ENCODE results near the gene SCAMP2. TPM values are rescaled to one million over a fixed set of nuclear protein-coding genes. Genes with fewer than 3 reads are reported as not detected.

SCAMP2 gene
- total RNA-seq, 1 donor from 2014 or later: 93.4 TPM

DNA sequence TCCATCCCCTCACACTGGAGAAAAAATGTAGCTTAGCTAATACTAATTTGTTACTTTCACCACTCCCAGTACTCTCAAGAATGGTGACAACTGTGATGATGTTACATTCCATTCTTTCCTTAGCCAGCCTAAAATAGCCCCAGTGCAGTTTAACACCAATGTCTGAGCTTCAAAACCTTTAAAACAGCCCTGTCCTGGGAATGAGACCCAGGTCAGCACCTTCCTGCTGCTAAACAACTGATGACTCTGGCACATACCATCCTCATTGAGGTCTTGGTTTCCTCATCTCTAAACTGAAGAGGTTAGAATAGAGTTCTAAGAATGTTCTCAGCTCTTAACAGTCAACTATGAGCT is 3.8 kb downstream of the SCAMP2 start:
- H3K4me3 ChIP-seq (ENCODE audit: low read depth, low read length): no peak overlapping the region
- no peak for DNase-seq (ENCODE audit: low read depth)
- H3K27me3 ChIP-seq (ENCODE audit: control insufficient read depth, insufficient read depth, low read length): no peaks in the 10 kb centered on the region
- no peaks in the 10 kb centered on the region for H3K36me3 ChIP-seq (ENCODE audit: control insufficient read depth, insufficient read depth, low read length)
- TF ChIP-seq, protein P1, sequence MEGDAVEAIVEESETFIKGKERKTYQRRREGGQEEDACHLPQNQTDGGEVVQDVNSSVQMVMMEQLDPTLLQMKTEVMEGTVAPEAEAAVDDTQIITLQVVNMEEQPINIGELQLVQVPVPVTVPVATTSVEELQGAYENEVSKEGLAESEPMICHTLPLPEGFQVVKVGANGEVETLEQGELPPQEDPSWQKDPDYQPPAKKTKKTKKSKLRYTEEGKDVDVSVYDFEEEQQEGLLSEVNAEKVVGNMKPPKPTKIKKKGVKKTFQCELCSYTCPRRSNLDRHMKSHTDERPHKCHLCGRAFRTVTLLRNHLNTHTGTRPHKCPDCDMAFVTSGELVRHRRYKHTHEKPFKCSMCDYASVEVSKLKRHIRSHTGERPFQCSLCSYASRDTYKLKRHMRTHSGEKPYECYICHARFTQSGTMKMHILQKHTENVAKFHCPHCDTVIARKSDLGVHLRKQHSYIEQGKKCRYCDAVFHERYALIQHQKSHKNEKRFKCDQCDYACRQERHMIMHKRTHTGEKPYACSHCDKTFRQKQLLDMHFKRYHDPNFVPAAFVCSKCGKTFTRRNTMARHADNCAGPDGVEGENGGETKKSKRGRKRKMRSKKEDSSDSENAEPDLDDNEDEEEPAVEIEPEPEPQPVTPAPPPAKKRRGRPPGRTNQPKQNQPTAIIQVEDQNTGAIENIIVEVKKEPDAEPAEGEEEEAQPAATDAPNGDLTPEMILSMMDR (IDR thresholded peaks at IDR 0.05; ENCODE audit: insufficient read depth, low read length, poor library complexity, severe bottlenecking): no peak

- no peak for DNase-seq (ENCODE audit: low read depth)
Observed at GRCh38 chr15:74868059-74868458, 5.1 kb downstream of the SCAMP2 start.

GRCh38 chr15:74867466-74868038 is 5.6 kb downstream of the SCAMP2 start:
- Histone ChIP-seq H3K36me3 (ENCODE audit: control insufficient read depth, insufficient read depth, low read length) (no peaks in the 10 kb centered on the region), H3K4me3 (ENCODE audit: low read depth, low read length) (no peak overlapping the region), H3K27me3 (ENCODE audit: control insufficient read depth, insufficient read depth, low read length) (no peaks in the 10 kb centered on the region)
- DNase-seq (ENCODE audit: low read depth): no peak
- TF ChIP-seq, protein P1 (IDR thresholded peaks at IDR 0.05; ENCODE audit: insufficient read depth, low read length, poor library complexity, severe bottlenecking): no peak

More at GRCh38 chr15:74868059-74868458, 5.1 kb downstream of the SCAMP2 start:
- Histone ChIP-seq H3K36me3 (ENCODE audit: control insufficient read depth, insufficient read depth, low read length) (no peaks in the 10 kb centered on the region), H3K4me3 (ENCODE audit: low read depth, low read length) (no peak overlapping the region), H3K27me3 (ENCODE audit: control insufficient read depth, insufficient read depth, low read length) (no peaks in the 10 kb centered on the region)
- TF ChIP-seq, protein P1 (IDR thresholded peaks at IDR 0.05; ENCODE audit: insufficient read depth, low read length, poor library complexity, severe bottlenecking): no peak

DNA sequence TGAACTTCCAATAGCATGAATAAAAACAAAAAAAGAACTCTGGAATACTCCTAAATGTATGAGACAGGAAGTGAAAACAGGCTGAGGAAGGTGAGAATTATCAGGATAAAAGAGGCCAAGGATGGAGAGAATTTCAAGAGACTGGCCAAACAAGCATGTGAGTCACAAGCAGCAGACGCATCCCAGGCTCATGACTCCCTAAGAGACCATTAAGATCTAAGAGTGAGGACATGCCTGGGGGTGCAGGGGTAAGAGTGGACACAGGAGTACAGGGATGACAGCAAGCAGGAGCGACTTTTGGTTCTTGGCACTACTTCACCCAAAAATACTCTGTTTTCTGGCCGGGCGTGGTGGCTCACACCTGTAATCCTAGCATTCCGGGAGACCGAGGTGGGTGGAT is 7.1 kb downstream of the SCAMP2 start:
- DNase-seq (ENCODE audit: low read depth): peak; percentile 59
- TF ChIP-seq, protein P1 (IDR thresholded peaks at IDR 0.05; ENCODE audit: insufficient read depth, low read length, poor library complexity, severe bottlenecking): no peak
- Histone ChIP-seq H3K4me3 (ENCODE audit: low read depth, low read length) (no peak overlapping the region), H3K36me3 (ENCODE audit: control insufficient read depth, insufficient read depth, low read length) (no peaks in the 10 kb centered on the region), H3K27me3 (ENCODE audit: control insufficient read depth, insufficient read depth, low read length) (no peaks in the 10 kb centered on the region)

- no peak for DNase-seq (ENCODE audit: low read depth)
- no peaks in the 10 kb centered on the region for H3K36me3 ChIP-seq (ENCODE audit: control insufficient read depth, insufficient read depth, low read length)
- TF ChIP-seq, protein P1 (IDR thresholded peaks at IDR 0.05; ENCODE audit: insufficient read depth, low read length, poor library complexity, severe bottlenecking): no peak
- no peak overlapping the region for H3K4me3 ChIP-seq (ENCODE audit: low read depth, low read length)
- H3K27me3 ChIP-seq (ENCODE audit: control insufficient read depth, insufficient read depth, low read length): no peaks in the 10 kb centered on the region
Observed at GRCh38 chr15:74865316-74865715, 7.8 kb downstream of the SCAMP2 start.

- Histone ChIP-seq H3K36me3 (ENCODE audit: control insufficient read depth, insufficient read depth, low read length) (no peaks in the 10 kb centered on the region), H3K27me3 (ENCODE audit: control insufficient read depth, insufficient read depth, low read length) (no peaks in the 10 kb centered on the region), H3K4me3 (ENCODE audit: low read depth, low read length) (no peak overlapping the region)
- TF ChIP-seq, protein P1 (IDR thresholded peaks at IDR 0.05; ENCODE audit: insufficient read depth, low read length, poor library complexity, severe bottlenecking): no peak
- DNase-seq (ENCODE audit: low read depth): no peak
Observed at GRCh38 chr15:74864296-74864695, 8.9 kb downstream of the SCAMP2 start.

Measured in kidney epithelial cell (primary cell).